ENCODE data around the gene IFITM10.

DNA sequence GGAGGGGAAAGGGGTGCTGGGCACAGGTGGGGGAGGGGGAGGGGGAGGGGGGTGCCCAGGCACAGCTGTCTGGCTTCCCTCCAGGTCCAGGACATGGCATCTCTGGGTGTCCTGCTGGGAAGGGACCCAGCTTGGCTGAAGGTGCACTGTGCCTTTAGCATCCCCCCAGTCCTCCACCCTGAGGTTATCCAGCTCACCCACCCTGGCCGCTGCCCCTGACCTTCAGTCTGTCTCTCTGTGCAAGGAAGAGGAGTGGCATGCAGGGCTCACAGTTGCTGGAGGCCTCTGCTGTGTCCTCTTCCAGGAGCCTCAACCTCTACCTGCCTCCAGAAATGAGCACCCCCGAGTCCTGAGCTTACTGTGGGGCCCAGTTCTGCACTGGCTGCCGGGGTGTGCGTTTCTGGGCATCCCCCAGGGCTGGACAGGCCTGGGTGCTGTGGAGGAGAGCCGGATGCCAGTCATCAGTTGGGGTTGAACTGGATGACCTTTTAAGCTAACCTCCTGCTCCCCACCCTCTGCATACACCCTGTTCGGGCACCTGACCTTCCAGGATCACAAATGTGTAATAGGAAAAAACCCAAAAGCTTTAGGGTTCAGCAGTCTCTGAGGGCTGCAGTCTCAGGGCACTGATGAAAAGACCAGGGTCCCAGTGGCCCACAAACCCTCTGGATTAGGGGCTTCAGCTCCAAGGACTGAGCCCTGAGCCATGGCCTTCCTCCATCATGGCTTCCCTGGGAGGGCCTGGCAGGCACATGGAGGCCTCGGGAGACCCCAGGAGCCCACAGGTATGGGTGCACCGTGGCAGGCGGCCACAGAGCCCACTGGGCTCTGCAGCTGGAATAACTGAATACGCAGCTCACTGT is 23.0 kb upstream of the IFITM10 start:
- TF ChIP-seq, protein P1, sequence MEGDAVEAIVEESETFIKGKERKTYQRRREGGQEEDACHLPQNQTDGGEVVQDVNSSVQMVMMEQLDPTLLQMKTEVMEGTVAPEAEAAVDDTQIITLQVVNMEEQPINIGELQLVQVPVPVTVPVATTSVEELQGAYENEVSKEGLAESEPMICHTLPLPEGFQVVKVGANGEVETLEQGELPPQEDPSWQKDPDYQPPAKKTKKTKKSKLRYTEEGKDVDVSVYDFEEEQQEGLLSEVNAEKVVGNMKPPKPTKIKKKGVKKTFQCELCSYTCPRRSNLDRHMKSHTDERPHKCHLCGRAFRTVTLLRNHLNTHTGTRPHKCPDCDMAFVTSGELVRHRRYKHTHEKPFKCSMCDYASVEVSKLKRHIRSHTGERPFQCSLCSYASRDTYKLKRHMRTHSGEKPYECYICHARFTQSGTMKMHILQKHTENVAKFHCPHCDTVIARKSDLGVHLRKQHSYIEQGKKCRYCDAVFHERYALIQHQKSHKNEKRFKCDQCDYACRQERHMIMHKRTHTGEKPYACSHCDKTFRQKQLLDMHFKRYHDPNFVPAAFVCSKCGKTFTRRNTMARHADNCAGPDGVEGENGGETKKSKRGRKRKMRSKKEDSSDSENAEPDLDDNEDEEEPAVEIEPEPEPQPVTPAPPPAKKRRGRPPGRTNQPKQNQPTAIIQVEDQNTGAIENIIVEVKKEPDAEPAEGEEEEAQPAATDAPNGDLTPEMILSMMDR (IDR thresholded peaks at IDR 0.05), result no peak
- no peak for TF ChIP-seq POLR2A (IDR thresholded peaks at IDR 0.05)
